ENCODE results near the gene SLC25A1.

The SLC25A1 gene

GRCh38 chr22:19216579-19216978 is 38.0 kb upstream of the SLC25A1 start:
- peaks cover 3% of the 10 kb centered on the region for H3K27me3 Mint-ChIP-seq (ENCODE audit: low read depth, poor library complexity)
- no peak for TF ChIP-seq CTCF (IDR thresholded peaks at IDR 0.05)
- no peak overlapping the region for H3K27ac Mint-ChIP-seq
- H3K36me3 Mint-ChIP-seq (ENCODE audit: low read depth) = peaks cover 6% of the 10 kb centered on the region
- H3K4me1 Mint-ChIP-seq = peaks cover 9% of the 10 kb centered on the region
- DNase-seq = no peak
- H3K9me3 Mint-ChIP-seq = no peaks in the 10 kb centered on the region
- no peak overlapping the region for H3K4me3 Mint-ChIP-seq

GRCh38 chr22:19215360-19215759 is 36.8 kb upstream of the SLC25A1 start:
- TF ChIP-seq CTCF (IDR thresholded peaks at IDR 0.05) = no peak
- Mint-ChIP-seq H3K9me3 (no peaks in the 10 kb centered on the region), H3K27me3 (ENCODE audit: low read depth, poor library complexity) (no peaks in the 10 kb centered on the region), H3K27ac (no peak overlapping the region), H3K4me3 (no peak overlapping the region), H3K36me3 (ENCODE audit: low read depth) (no peaks in the 10 kb centered on the region), H3K4me1 (peaks cover 9% of the 10 kb centered on the region)
- no peak for DNase-seq

- peaks cover 9% of the 10 kb centered on the region for H3K4me1 Mint-ChIP-seq
- no peak overlapping the region for H3K27ac Mint-ChIP-seq
- H3K36me3 Mint-ChIP-seq (ENCODE audit: low read depth) = peaks cover 7% of the 10 kb centered on the region
- no peaks in the 10 kb centered on the region for H3K27me3 Mint-ChIP-seq (ENCODE audit: low read depth, poor library complexity)
- no peak overlapping the region for H3K4me3 Mint-ChIP-seq
- DNase-seq = no peak
- no peak for TF ChIP-seq CTCF (IDR thresholded peaks at IDR 0.05)
- no peaks in the 10 kb centered on the region for H3K9me3 Mint-ChIP-seq
Measured at GRCh38 chr22:19214078-19214473, 35.5 kb upstream of the SLC25A1 start.

- H3K4me1 Mint-ChIP-seq = peaks cover 9% of the 10 kb centered on the region
- H3K4me3 Mint-ChIP-seq = no peak overlapping the region
Measured at GRCh38 chr22:19213442-19214077, 35.0 kb upstream of the SLC25A1 start.

GRCh38 chr22:19213001-19213400 is 34.5 kb upstream of the SLC25A1 start:
- no peak for DNase-seq

More at GRCh38 chr22:19213442-19214077, 35.0 kb upstream of the SLC25A1 start:
- no peak for DNase-seq
- Mint-ChIP-seq H3K27ac (no peak overlapping the region), H3K9me3 (no peaks in the 10 kb centered on the region), H3K27me3 (ENCODE audit: low read depth, poor library complexity) (no peaks in the 10 kb centered on the region), H3K36me3 (ENCODE audit: low read depth) (peaks cover 7% of the 10 kb centered on the region)
- TF ChIP-seq CTCF (IDR thresholded peaks at IDR 0.05) = no peak

More at GRCh38 chr22:19213001-19213400, 34.5 kb upstream of the SLC25A1 start:
- no peak for TF ChIP-seq CTCF (IDR thresholded peaks at IDR 0.05)
- H3K27me3 Mint-ChIP-seq (ENCODE audit: low read depth, poor library complexity) = no peaks in the 10 kb centered on the region
- peaks cover 4% of the 10 kb centered on the region for H3K4me1 Mint-ChIP-seq
- no peak overlapping the region for H3K4me3 Mint-ChIP-seq
- peaks cover 7% of the 10 kb centered on the region for H3K36me3 Mint-ChIP-seq (ENCODE audit: low read depth)
- H3K9me3 Mint-ChIP-seq = no peaks in the 10 kb centered on the region
- H3K27ac Mint-ChIP-seq = no peak overlapping the region
